ENCODE measurements around the gene RNF38.

The RNF38 gene

GRCh38 chr9:36442710-36443109 is 42.6 kb upstream of the RNF38 start:
- in situ Hi-C loops (cut with MboI; ENCODE audit: low pct_unique_long_range_greater_than_20kb, low sequenced_read_pairs, unreplicated experiment): no loop called here

GRCh38 chr9:36441966-36442365 is 41.9 kb upstream of the RNF38 start:
- in situ Hi-C loops (cut with MboI; ENCODE audit: low pct_unique_long_range_greater_than_20kb, low sequenced_read_pairs, unreplicated experiment): no loop called here
- no peak for TF ChIP-seq CTCF (IDR thresholded peaks at IDR 0.05; ENCODE audit: extremely low read depth, insufficient read depth, missing control alignments)
- DNase-seq (ENCODE audit: low spot score): no peak

More at GRCh38 chr9:36442710-36443109, 42.6 kb upstream of the RNF38 start:
- no peak for DNase-seq (ENCODE audit: low spot score)
- TF ChIP-seq CTCF (IDR thresholded peaks at IDR 0.05; ENCODE audit: extremely low read depth, insufficient read depth, missing control alignments): no peak

- no peak for DNase-seq (ENCODE audit: low spot score)
- in situ Hi-C loops (cut with MboI; ENCODE audit: low pct_unique_long_range_greater_than_20kb, low sequenced_read_pairs, unreplicated experiment): no loop called here
- no peak for TF ChIP-seq CTCF (IDR thresholded peaks at IDR 0.05; ENCODE audit: extremely low read depth, insufficient read depth, missing control alignments)
These were observed 38.6 kb upstream of the RNF38 start for GRCh38 chr9:36438536-36439236.

- no peak for TF ChIP-seq CTCF (IDR thresholded peaks at IDR 0.05; ENCODE audit: extremely low read depth, insufficient read depth, missing control alignments)
- in situ Hi-C loops (cut with MboI; ENCODE audit: low pct_unique_long_range_greater_than_20kb, low sequenced_read_pairs, unreplicated experiment): no loop called here
- DNase-seq (ENCODE audit: low spot score): no peak
These were observed 37.7 kb upstream of the RNF38 start for GRCh38 chr9:36437790-36438189.

GRCh38 chr9:36436909-36437308 is 36.8 kb upstream of the RNF38 start:
- no peak for TF ChIP-seq CTCF (IDR thresholded peaks at IDR 0.05; ENCODE audit: extremely low read depth, insufficient read depth, missing control alignments)
- in situ Hi-C loops (cut with MboI; ENCODE audit: low pct_unique_long_range_greater_than_20kb, low sequenced_read_pairs, unreplicated experiment): no loop called here
- no peak for DNase-seq (ENCODE audit: low spot score)

GRCh38 chr9:36433386-36433785 is 33.3 kb upstream of the RNF38 start:
- no peak for DNase-seq (ENCODE audit: low spot score)
- in situ Hi-C loops (cut with MboI; ENCODE audit: low pct_unique_long_range_greater_than_20kb, low sequenced_read_pairs, unreplicated experiment): no loop called here
- TF ChIP-seq CTCF (IDR thresholded peaks at IDR 0.05; ENCODE audit: extremely low read depth, insufficient read depth, missing control alignments): no peak
